ENCODE measurements around the gene ITGA3. TPM values are rescaled to one million over a fixed set of nuclear protein-coding genes. Genes with fewer than 3 reads are reported as not detected.

The ITGA3 gene
- total RNA-seq, 1 donor, result 266 TPM

DNA sequence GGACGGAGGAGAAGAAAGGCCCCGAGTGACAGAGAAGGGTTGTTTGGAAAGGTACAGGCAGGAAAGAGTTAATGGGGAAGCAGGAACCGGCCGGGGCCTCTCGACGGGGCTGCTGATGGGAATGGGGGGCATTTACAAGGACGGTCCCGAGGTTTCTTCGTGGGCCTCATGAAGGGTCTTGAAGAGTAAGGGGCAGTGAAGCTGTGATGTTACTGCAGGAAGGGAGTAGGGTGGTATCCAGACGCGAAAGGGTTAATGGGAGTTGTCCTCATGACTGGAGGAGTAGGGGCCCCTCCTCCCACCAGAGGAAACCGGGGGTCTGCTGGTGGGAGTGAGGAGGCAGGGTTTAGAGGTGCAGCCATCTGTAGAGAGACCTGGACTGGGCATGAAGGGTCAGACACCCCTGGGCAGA, 39.7 kb downstream of the ITGA3 start:
- DNase-seq (ENCODE audit: low read depth), result no peak

DNA sequence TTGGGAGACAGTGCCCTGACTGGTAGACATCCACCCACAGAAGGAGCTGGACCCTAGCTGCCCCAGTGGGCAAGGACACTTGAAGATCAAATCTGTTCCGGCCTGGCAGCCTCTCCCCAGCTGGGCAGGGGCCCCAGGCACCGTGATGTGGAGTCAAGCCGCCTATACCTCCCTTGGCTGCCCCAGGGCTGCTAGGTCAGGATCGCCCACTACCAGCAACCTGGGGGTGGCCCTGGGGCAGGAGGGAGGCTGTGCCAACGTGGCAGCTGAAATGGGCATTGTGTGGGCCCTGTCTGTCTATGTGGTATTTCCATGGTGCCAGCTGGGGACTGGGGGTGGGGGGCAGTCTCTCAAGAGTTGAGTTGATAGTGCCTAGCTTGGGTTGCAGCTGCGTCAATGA, 40.2 kb downstream of the ITGA3 start:
- H3K4me3 ChIP-seq (ENCODE audit: low read depth, low read length), result peak overlapping the region; percentile 88
- TF ChIP-seq, protein P1, sequence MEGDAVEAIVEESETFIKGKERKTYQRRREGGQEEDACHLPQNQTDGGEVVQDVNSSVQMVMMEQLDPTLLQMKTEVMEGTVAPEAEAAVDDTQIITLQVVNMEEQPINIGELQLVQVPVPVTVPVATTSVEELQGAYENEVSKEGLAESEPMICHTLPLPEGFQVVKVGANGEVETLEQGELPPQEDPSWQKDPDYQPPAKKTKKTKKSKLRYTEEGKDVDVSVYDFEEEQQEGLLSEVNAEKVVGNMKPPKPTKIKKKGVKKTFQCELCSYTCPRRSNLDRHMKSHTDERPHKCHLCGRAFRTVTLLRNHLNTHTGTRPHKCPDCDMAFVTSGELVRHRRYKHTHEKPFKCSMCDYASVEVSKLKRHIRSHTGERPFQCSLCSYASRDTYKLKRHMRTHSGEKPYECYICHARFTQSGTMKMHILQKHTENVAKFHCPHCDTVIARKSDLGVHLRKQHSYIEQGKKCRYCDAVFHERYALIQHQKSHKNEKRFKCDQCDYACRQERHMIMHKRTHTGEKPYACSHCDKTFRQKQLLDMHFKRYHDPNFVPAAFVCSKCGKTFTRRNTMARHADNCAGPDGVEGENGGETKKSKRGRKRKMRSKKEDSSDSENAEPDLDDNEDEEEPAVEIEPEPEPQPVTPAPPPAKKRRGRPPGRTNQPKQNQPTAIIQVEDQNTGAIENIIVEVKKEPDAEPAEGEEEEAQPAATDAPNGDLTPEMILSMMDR (IDR thresholded peaks at IDR 0.05; ENCODE audit: insufficient read depth, low read depth, low read length), result no peak
- no peak for DNase-seq (ENCODE audit: low read depth)

More for the DNA sequence above, 39.7 kb downstream of the ITGA3 start:
- H3K4me3 ChIP-seq (ENCODE audit: low read depth, low read length), result peak overlapping the region; percentile 88
- TF ChIP-seq, protein P1 (IDR thresholded peaks at IDR 0.05; ENCODE audit: insufficient read depth, low read depth, low read length), result no peak

DNA sequence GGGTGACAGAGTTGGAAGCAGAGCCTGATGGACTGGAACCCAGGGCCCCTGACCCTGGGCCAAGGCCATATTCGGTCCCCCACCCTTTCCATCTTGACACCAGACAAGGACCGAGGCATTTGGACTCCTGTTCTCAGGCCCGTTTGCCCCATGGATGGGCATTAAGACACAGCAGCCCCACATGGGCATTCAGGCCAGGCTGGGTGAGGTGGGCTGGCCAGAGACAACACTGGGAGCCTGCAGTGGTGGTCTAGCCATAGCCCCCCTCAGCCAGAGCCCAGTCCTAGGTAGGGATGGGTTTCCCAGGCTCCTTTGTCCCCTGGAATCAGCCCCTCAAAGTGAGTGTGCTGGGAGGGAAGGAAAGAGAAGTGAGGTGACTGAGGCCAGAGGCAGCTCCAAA, 40.8 kb downstream of the ITGA3 start:
- TF ChIP-seq, protein P1 (IDR thresholded peaks at IDR 0.05; ENCODE audit: insufficient read depth, low read depth, low read length), result no peak
- DNase-seq (ENCODE audit: low read depth), result no peak
- H3K4me3 ChIP-seq (ENCODE audit: low read depth, low read length), result no peak overlapping the region

DNA sequence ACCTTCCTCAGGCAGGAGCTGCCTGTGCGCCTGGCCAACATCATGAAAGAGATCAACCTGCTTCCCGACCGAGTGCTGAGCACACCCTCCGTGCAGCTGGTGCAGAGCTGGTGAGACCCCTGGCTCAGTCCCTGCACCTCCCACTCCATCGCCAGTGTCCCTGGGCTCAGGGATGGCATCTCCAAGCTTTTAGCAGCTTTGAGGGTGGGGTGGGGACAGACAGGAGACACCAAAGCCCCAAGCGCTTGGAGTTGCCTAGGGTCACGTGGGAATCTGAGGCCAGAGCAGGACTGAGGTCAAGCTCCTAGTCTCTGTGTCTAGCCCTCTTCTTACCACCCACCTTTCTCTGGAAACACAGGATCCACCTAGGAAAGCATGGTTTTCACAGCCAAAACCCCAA, 41.5 kb downstream of the ITGA3 start:
- no peak for DNase-seq (ENCODE audit: low read depth)
- TF ChIP-seq, protein P1 (IDR thresholded peaks at IDR 0.05; ENCODE audit: insufficient read depth, low read depth, low read length), result no peak
- no peak overlapping the region for H3K4me3 ChIP-seq (ENCODE audit: low read depth, low read length)

DNA sequence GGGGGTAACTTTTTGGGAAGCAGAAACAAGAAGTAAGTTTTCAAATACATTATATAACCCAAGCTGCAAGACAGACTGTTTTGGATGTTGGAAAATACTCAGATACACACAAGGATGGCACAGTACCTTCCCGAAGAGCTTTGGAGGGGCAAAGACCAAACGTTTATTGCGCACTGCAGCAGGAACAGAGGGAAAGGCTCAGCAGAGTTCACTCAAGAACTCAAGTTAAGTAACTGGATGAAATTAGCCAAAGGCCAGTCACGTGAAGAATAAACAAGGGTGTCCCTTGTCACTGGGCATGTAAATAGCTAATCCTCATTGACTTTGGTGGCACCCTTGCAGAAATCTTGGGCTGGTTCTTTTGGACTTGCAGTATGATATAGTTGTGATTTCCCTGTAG, 42.0 kb downstream of the ITGA3 start:
- TF ChIP-seq, protein P1 (IDR thresholded peaks at IDR 0.05; ENCODE audit: insufficient read depth, low read depth, low read length), result no peak
- H3K4me3 ChIP-seq (ENCODE audit: low read depth, low read length), result no peak overlapping the region
- DNase-seq (ENCODE audit: low read depth), result no peak

DNA sequence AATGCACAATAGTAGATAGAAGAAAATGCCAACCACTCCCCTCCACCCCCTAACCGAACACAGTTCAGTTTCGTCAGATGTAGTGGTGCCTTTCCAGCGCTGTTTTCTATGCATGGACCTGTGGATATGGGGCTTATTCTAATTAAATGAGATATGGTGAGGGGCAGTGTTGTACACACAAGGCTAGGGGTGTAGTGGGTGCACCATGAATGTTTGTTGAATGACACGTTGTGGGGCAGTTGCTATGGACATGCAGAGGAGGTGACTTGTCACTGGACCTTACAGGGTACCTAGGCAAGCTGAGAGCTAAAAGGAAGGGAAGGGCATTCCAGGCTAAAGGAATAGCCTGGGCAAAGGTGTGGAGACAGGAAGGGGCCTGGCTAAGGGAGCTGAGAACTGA, 42.7 kb downstream of the ITGA3 start:
- no peak overlapping the region for H3K4me3 ChIP-seq (ENCODE audit: low read depth, low read length)
- TF ChIP-seq, protein P1 (IDR thresholded peaks at IDR 0.05; ENCODE audit: insufficient read depth, low read depth, low read length), result no peak
- DNase-seq (ENCODE audit: low read depth), result no peak

DNA sequence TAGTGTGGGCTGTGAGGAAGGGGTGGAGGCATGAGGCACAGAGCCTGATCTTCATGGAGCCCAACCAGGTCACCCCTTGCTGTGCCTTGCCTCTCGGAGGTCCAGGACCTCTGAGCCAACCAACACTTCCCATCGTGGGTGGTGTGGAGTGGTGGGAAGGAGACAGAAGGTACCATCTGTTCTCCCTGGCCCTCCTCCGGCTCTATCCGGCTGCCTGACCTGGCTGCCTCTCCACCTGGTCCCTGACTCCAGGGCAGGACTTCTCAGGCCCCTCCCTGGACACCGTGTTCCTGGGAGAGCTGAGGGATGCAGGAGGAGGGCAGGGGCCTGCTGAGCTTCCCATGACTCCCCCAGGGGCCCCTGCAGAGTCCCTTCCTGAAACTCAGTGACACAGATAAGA, 43.1 kb downstream of the ITGA3 start:
- H3K4me3 ChIP-seq (ENCODE audit: low read depth, low read length), result no peak overlapping the region
- no peak for DNase-seq (ENCODE audit: low read depth)
- TF ChIP-seq, protein P1 (IDR thresholded peaks at IDR 0.05; ENCODE audit: insufficient read depth, low read depth, low read length), result no peak
